Measurements from ENCODE around the gene ALDH4A1. TPM values are rescaled to one million over a fixed set of nuclear protein-coding genes. Genes with fewer than 3 reads are reported as not detected.

ALDH4A1 gene
- total and polyA plus RNA-seq, 10 of the 15 experiments (the other 5 are each of a cell fraction or from before 2014, with no cell fraction given), result 0.06 to 25.5 (median 13.0) TPM

DNA sequence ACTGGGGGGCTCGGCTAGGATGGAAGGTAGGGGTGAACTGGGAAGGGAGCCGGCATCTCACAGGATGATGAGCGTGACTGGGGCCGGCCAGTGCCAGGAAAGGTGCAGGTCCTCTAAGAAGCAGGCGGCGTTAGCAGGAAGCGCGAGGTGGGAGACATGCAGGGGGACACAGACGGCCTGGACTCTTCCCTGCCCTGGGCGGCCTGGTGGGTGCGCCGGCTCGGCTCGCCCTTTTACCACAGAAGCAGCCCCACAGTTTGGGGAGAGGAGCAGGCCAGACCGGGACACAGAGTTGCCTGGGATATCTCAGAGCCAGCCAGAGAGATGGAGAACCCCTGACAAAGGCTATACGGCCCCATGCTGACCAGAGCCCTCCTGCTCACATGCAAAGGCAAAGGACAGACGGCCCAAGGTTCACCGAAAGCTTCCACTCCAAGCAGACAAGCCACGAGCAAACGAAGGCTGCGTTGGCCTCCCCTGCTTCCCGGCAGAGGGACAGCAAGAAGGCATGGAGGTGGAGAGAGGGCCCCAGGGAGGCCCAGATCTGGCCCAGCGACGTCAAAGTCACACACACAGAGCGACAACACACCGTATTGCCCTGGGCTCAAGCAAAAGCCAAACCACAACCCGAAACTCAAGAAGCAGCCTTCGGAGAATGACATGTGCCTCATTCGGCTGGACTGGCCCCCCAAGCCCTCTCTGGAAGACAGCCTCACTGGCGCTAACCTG, 14.9 kb upstream of the ALDH4A1 start (continued):
- TF ChIP-seq, protein P1, sequence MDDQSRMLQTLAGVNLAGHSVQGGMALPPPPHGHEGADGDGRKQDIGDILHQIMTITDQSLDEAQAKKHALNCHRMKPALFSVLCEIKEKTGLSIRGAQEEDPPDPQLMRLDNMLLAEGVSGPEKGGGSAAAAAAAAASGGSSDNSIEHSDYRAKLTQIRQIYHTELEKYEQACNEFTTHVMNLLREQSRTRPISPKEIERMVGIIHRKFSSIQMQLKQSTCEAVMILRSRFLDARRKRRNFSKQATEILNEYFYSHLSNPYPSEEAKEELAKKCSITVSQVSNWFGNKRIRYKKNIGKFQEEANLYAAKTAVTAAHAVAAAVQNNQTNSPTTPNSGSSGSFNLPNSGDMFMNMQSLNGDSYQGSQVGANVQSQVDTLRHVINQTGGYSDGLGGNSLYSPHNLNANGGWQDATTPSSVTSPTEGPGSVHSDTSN (IDR thresholded peaks at IDR 0.05; ENCODE audit: insufficient replicate concordance, low read depth, low read length), result no peak
- TF ChIP-seq NR2C1 (IDR thresholded peaks at IDR 0.05) (no peak), MYC (IDR thresholded peaks at IDR 0.05; ENCODE audit: insufficient read depth, insufficient read length, insufficient replicate concordance, low read length, severe bottlenecking) (no peak), JUND (IDR thresholded peaks at IDR 0.05; ENCODE audit: low read depth, low read length) (no peak), RUNX3 (IDR thresholded peaks at IDR 0.05; ENCODE audit: low read length) (no peak), ZNF207 (IDR thresholded peaks at IDR 0.05; ENCODE audit: borderline replicate concordance) (no peak), SUZ12 (IDR thresholded peaks at IDR 0.05; ENCODE audit: unreplicated experiment) (no peak), NR2F1 (conservative IDR thresholded peaks at IDR 0.05) (no peak)

DNA sequence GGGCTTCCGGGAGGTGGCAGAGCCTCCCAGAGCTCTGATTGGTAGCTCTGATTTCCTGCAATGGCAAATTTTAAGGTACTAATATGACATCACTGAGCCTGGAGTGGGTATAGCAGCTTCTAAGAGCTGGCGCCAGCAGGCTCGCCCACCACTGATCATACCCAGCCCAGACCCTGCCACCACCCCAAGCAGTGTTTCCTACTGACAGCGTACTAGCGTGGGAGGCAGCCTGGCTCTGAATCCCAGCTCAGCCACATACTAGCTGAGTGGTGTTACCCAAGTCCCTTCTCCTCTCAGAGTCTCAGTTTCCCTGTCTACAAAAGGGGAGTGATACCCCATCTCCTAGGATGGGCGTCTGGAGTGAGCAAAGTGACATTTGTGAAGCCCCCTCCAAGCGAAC, 13.0 kb upstream of the ALDH4A1 start:
- in situ Hi-C loops (cut with MboI) (no loop called here), intact Hi-C loops (cut with micrococcal nuclease; ENCODE audit: unreplicated experiment) (no loop called here)
- ChIA-PET POLR2A (interaction anchor here (1.4 kb wide), 1 partner anchor 34 kb away, joined by 3 read pairs; no protein-coding TSS in a partner anchor), SMC1A (ENCODE audit: uncharacterized antibody, unreplicated experiment) (interaction anchor here (1.0 to 4.4 kb wide), 5 partner anchors 10 to 57 kb away, joined by 3 to 36 read pairs (median 6); partner anchors contain the start of gene ALDH4A1), RAD21 (ENCODE audit: unreplicated experiment) (interaction anchor here (1.3 to 5.2 kb wide), 3 partner anchors 11 to 41 kb away, joined by 4 to 39 read pairs (median 5); partner anchors contain the start of gene IFFO2), CTCF (interaction anchor here (1.0 to 5.4 kb wide), 12 partner anchors 8 to 326 kb away, joined by 3 to 117 read pairs (median 5); partner anchors contain the start of gene IFFO2)
- H3K4me2 ChIP-seq (ENCODE audit: control insufficient read depth, insufficient read depth), result no peak overlapping the region
- FAIRE-seq (no peak), ATAC-seq (no peak), DNase-seq (ENCODE audit: low read depth, low spot score) (no peak)
- H3K79me2 ChIP-seq (ENCODE audit: control insufficient read depth, insufficient read depth, low read length), result no peaks in the 10 kb centered on the region
- H3K27ac ChIP-seq (ENCODE audit: control insufficient read depth, insufficient read depth), result no peak overlapping the region
- peaks cover 3 to 12% of the 10 kb centered on the region in 2 experiments for H3K36me3 ChIP-seq (ENCODE audit: control insufficient read depth in 2 of 2, insufficient read depth in 2 of 2, low read length in 1 of 2)
- no peak overlapping the region for H2AFZ ChIP-seq (ENCODE audit: control insufficient read depth, low read depth, low read length)
- no peak overlapping the region for H3K9ac ChIP-seq (ENCODE audit: control insufficient read depth, insufficient read depth, low read length)
- no peaks in the 10 kb centered on the region for H4K20me1 ChIP-seq (ENCODE audit: control insufficient read depth, insufficient read depth)
- BruUV-seq (replicated peaks), result no TSS peak
- WGBS (ENCODE audit: insufficient coverage, insufficient replicate concordance, low lambda C conversion rate, missing lambda C conversion rate), result 85% methylated on average over 7 of the region's 7 CpGs
- no peaks in the 10 kb centered on the region for H3K4me1 ChIP-seq (ENCODE audit: control insufficient read depth, insufficient read depth, low read length)
- no peak overlapping the region for H3K4me3 ChIP-seq
- H3K9me3 ChIP-seq (replicated peaks; ENCODE audit: control insufficient read depth, insufficient read depth, low read length), result no peaks in the 10 kb centered on the region
- no peaks in the 10 kb centered on the region for H3K27me3 ChIP-seq (replicated peaks in 1 of 2; ENCODE audit: control insufficient read depth in 2 of 2, insufficient read depth in 2 of 2, low read length in 1 of 2)
- TF ChIP-seq, protein P2, sequence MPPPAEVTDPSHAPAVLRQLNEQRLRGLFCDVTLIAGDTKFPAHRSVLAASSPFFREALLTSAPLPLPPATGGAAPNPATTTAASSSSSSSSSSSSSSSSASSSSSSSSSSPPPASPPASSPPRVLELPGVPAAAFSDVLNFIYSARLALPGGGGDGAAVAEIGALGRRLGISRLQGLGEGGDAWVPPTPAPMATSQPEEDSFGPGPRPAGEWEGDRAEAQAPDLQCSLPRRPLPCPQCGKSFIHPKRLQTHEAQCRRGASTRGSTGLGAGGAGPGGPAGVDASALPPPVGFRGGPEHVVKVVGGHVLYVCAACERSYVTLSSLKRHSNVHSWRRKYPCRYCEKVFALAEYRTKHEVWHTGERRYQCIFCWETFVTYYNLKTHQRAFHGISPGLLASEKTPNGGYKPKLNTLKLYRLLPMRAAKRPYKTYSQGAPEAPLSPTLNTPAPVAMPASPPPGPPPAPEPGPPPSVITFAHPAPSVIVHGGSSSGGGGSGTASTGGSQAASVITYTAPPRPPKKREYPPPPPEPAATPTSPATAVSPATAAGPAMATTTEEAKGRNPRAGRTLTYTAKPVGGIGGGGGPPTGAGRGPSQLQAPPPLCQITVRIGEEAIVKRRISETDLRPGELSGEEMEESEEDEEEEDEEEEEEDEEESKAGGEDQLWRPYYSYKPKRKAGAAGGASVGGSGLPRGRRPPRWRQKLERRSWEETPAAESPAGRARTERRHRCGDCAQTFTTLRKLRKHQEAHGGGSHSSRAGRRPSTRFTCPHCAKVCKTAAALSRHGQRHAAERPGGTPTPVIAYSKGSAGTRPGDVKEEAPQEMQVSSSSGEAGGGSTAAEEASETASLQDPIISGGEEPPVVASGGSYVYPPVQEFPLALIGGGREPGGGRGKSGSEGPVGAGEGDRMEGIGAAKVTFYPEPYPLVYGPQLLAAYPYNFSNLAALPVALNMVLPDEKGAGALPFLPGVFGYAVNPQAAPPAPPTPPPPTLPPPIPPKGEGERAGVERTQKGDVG (CRISPR knock-in tag; IDR thresholded peaks at IDR 0.05), result no peak
- TF ChIP-seq SREBF2 (IDR thresholded peaks at IDR 0.05; ENCODE audit: low read length) (no peak), RB1 (IDR thresholded peaks at IDR 0.05; ENCODE audit: borderline replicate concordance) (no peak), NFYA (IDR thresholded peaks at IDR 0.05; ENCODE audit: borderline replicate concordance, low read depth, low read length) (no peak), MTA3 (IDR thresholded peaks at IDR 0.05; ENCODE audit: borderline replicate concordance, low read length) (no peak)
- TF ChIP-seq, protein P3, sequence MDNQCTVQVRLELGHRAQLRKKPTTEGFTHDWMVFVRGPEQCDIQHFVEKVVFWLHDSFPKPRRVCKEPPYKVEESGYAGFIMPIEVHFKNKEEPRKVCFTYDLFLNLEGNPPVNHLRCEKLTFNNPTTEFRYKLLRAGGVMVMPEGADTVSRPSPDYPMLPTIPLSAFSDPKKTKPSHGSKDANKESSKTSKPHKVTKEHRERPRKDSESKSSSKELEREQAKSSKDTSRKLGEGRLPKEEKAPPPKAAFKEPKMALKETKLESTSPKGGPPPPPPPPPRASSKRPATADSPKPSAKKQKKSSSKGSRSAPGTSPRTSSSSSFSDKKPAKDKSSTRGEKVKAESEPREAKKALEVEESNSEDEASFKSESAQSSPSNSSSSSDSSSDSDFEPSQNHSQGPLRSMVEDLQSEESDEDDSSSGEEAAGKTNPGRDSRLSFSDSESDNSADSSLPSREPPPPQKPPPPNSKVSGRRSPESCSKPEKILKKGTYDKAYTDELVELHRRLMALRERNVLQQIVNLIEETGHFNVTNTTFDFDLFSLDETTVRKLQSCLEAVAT (IDR thresholded peaks at IDR 0.05), result no peak
- TF ChIP-seq, protein P1 (IDR thresholded peaks at IDR 0.05; ENCODE audit: insufficient replicate concordance, low read depth, low read length), result no peak
